Astrocyte (in vitro differentiated cells and primary cell): ENCODE measurements around the gene PRKAR2B. TPM values are rescaled to one million over a fixed set of nuclear protein-coding genes. Genes with fewer than 3 reads are reported as not detected.
"Not testable (repeated sequence)": the region's sequence is repeated elsewhere in the genome, so short reads cannot be mapped to it uniquely, and the experiment has no call there.

ENCODE experiments used
- DNase-seq: peaks from one replicate; pipeline ENCODE4 v3.0.0-alpha.2; 2010; ENCODE audit warnings: low read depth
- FAIRE-seq: peaks from 2 replicates; lab custom pipeline; 2011; peaks lifted over from hg19 to GRCh38; lab: Jason Lieb, UNC
- H2AFZ ChIP-seq: 2 replicates; pipeline ENCODE4 v1.6.0; 2012; ENCODE audit warnings: low read depth, low read length, inconsistent platforms
- H3K27ac ChIP-seq: 2 replicates; pipeline ENCODE4 v1.5.1; 2011; ENCODE audit warnings: low read depth, low read length, inconsistent platforms
- H3K27me3 ChIP-seq: 2 replicates; pipeline ENCODE4 v1.6.0; 2011; ENCODE audit warnings: low read length, inconsistent platforms; ENCODE audit not compliant: insufficient read depth
- H3K36me3 ChIP-seq: 2 replicates; pipeline ENCODE4 v1.5.1; 2011; ENCODE audit warnings: low read length, inconsistent platforms; ENCODE audit not compliant: insufficient read depth
- H3K4me1 ChIP-seq: 2 replicates; pipeline ENCODE4 v1.5.1; 2011; ENCODE audit warnings: low read length, inconsistent platforms; ENCODE audit not compliant: insufficient read depth
- H3K4me2 ChIP-seq: 2 replicates; pipeline ENCODE4 v1.6.0; 2012; ENCODE audit warnings: low read length, inconsistent platforms
- H3K4me3 ChIP-seq: 2 replicates; pipeline ENCODE4 v1.5.1; 2011; ENCODE audit warnings: low read depth, mild to moderate bottlenecking, low read length, inconsistent platforms; ENCODE audit not compliant: insufficient read depth
- H3K79me2 ChIP-seq: 2 replicates; pipeline ENCODE4 v1.6.0; 2012; ENCODE audit warnings: mild to moderate bottlenecking, low read length, inconsistent platforms; ENCODE audit not compliant: insufficient read depth
- H3K9ac ChIP-seq: 2 replicates; pipeline ENCODE4 v1.6.0; 2012; ENCODE audit warnings: mild to moderate bottlenecking, low read length, inconsistent platforms
- H3K9me3 ChIP-seq: 2 replicates; pipeline ENCODE4 v1.5.1; 2012; ENCODE audit warnings: low read depth, mild to moderate bottlenecking, low read length, inconsistent platforms; ENCODE audit not compliant: insufficient read depth
- H4K20me1 ChIP-seq: 2 replicates; pipeline ENCODE4 v1.6.0; 2012; ENCODE audit warnings: low read length, inconsistent platforms; ENCODE audit not compliant: insufficient read depth
- H3K27ac Mint-ChIP-seq: one replicate; pipeline ENCODE4 v1.8.0; 2021; ENCODE audit warnings: mild to moderate bottlenecking, mixed read lengths; ENCODE audit not compliant: unreplicated experiment
- H3K27me3 Mint-ChIP-seq: one replicate; pipeline ENCODE4 v1.8.0; 2021; ENCODE audit warnings: low read depth, mixed read lengths; ENCODE audit not compliant: unreplicated experiment
- H3K36me3 Mint-ChIP-seq: one replicate; pipeline ENCODE4 v1.8.0; 2021; ENCODE audit warnings: low read depth, mixed read lengths; ENCODE audit not compliant: unreplicated experiment
- H3K4me1 Mint-ChIP-seq: one replicate; pipeline ENCODE4 v1.8.0; 2021; ENCODE audit warnings: low read depth, mixed read lengths; ENCODE audit not compliant: unreplicated experiment
- H3K4me3 Mint-ChIP-seq: one replicate; pipeline ENCODE4 v1.8.0; 2021; ENCODE audit warnings: mild to moderate bottlenecking, moderate library complexity, mixed read lengths; ENCODE audit not compliant: unreplicated experiment
- H3K9me3 Mint-ChIP-seq: one replicate; pipeline ENCODE4 v1.8.0; 2021; ENCODE audit warnings: mild to moderate bottlenecking, mixed read lengths; ENCODE audit not compliant: unreplicated experiment
- CTCF ChIP-seq: IDR thresholded peaks from 2 replicates; pipeline ENCODE4 v1.5.1; 2011; ENCODE audit warnings: low read depth, mild to moderate bottlenecking, inconsistent platforms, low read length, moderate library complexity; ENCODE audit not compliant: insufficient read depth
- EZH2 ChIP-seq: IDR thresholded peaks from 2 replicates; pipeline ENCODE4 v1.6.1; 2012; ENCODE audit warnings: mild to moderate bottlenecking, low read length, inconsistent platforms; ENCODE audit not compliant: insufficient read depth
- total RNA-seq: library from RNA; stranded (reverse); gene quantifications from 2 replicates; pipeline ENCODE4 v1.2.1, GENCODE V29; 2021

Gene PRKAR2B
- total RNA-seq, 1 donor from 2014 or later, result 7.6 TPM

- Mint-ChIP-seq H3K27ac (no peak overlapping the region), H3K36me3 (no peaks in the 10 kb centered on the region), H3K9me3 (no peaks in the 10 kb centered on the region), H3K4me1 (peaks cover 7% of the 10 kb centered on the region), H3K27me3 (no peaks in the 10 kb centered on the region), H3K4me3 (no peak overlapping the region)
- Histone ChIP-seq H3K4me2 (no peak overlapping the region), H3K27me3 (no peaks in the 10 kb centered on the region), H2AFZ (no peak overlapping the region), H3K9me3 (no peaks in the 10 kb centered on the region), H3K4me1 (no peaks in the 10 kb centered on the region), H3K36me3 (no peaks in the 10 kb centered on the region), H3K4me3 (no peak overlapping the region), H4K20me1 (no peaks in the 10 kb centered on the region), H3K79me2 (no peaks in the 10 kb centered on the region), H3K9ac (no peak overlapping the region), H3K27ac (no peak overlapping the region)
- FAIRE-seq (no peak), DNase-seq (peak; percentile 30)
- TF ChIP-seq EZH2 (no peak), CTCF (no peak)
Measured at GRCh38 chr7:107130487-107131220, 86.1 kb downstream of the PRKAR2B start.

GRCh38 chr7:107133396-107133795 is 88.9 kb downstream of the PRKAR2B start:
- H4K20me1 ChIP-seq, result no peaks in the 10 kb centered on the region
- no peaks in the 10 kb centered on the region for H3K9me3 Mint-ChIP-seq
- no peak overlapping the region for H3K4me3 ChIP-seq
- no peaks in the 10 kb centered on the region for H3K79me2 ChIP-seq
- H3K9ac ChIP-seq, result no peak overlapping the region
- no peaks in the 10 kb centered on the region for H3K27me3 ChIP-seq
- H3K27me3 Mint-ChIP-seq, result no peaks in the 10 kb centered on the region
- no peaks in the 10 kb centered on the region for H3K36me3 ChIP-seq
- no peak overlapping the region for H3K4me3 Mint-ChIP-seq
- H2AFZ ChIP-seq, result no peak overlapping the region
- H3K4me1 ChIP-seq, result no peaks in the 10 kb centered on the region
- FAIRE-seq, result no peak
- no peak for DNase-seq
- H3K27ac ChIP-seq, result no peak overlapping the region
- H3K4me1 Mint-ChIP-seq, result peaks cover 7% of the 10 kb centered on the region
- no peak overlapping the region for H3K4me2 ChIP-seq
- no peak overlapping the region for H3K27ac Mint-ChIP-seq
- H3K9me3 ChIP-seq, result no peaks in the 10 kb centered on the region
- TF ChIP-seq EZH2 (no peak), CTCF (no peak)
- H3K36me3 Mint-ChIP-seq, result no peaks in the 10 kb centered on the region

- H2AFZ ChIP-seq, result no peak overlapping the region
- H3K9me3 ChIP-seq, result no peaks in the 10 kb centered on the region
- Mint-ChIP-seq H3K27me3 (no peaks in the 10 kb centered on the region), H3K27ac (peak overlapping the region; percentile 28), H3K9me3 (no peaks in the 10 kb centered on the region), H3K36me3 (no peaks in the 10 kb centered on the region), H3K4me3 (no peak overlapping the region), H3K4me1 (no peaks in the 10 kb centered on the region)
- TF ChIP-seq EZH2 (no peak), CTCF (no peak)
- H3K27me3 ChIP-seq, result no peaks in the 10 kb centered on the region
- DNase-seq (no peak), FAIRE-seq (no peak)
- no peak overlapping the region for H3K4me3 ChIP-seq
- H3K4me2 ChIP-seq, result no peak overlapping the region
- H3K36me3 ChIP-seq, result no peaks in the 10 kb centered on the region
- H4K20me1 ChIP-seq, result no peaks in the 10 kb centered on the region
- no peaks in the 10 kb centered on the region for H3K79me2 ChIP-seq
- no peak overlapping the region for H3K27ac ChIP-seq
- H3K9ac ChIP-seq, result no peak overlapping the region
- H3K4me1 ChIP-seq, result no peaks in the 10 kb centered on the region
Measured at GRCh38 chr7:107138696-107139420, 94.4 kb downstream of the PRKAR2B start.

GRCh38 chr7:107143875-107144274 is 99.4 kb downstream of the PRKAR2B start:
- H3K27ac Mint-ChIP-seq, H3K9ac ChIP-seq: not testable (repeated sequence)

More at GRCh38 chr7:107143875-107144274, 99.4 kb downstream of the PRKAR2B start:
- H3K36me3 ChIP-seq, FAIRE-seq, H3K4me1 Mint-ChIP-seq, H3K79me2 ChIP-seq, H3K4me3 ChIP-seq, H3K27me3 ChIP-seq, H3K4me1 ChIP-seq, H3K36me3 Mint-ChIP-seq, H3K4me2 ChIP-seq, H3K4me3 Mint-ChIP-seq, H3K27ac ChIP-seq, H4K20me1 ChIP-seq, H3K27me3 Mint-ChIP-seq, H2AFZ ChIP-seq, H3K9me3 ChIP-seq, H3K9me3 Mint-ChIP-seq, DNase-seq: not testable (repeated sequence)
